GM18517 (cell line): ENCODE data around the gene SRPK2.
"Not testable (repeated sequence)": the region's sequence is repeated elsewhere in the genome, so short reads cannot be mapped to it uniquely, and the experiment has no call there.

ENCODE experiments used
- ATAC-seq: cut with Tn5 transposase; IDR thresholded peaks from one replicate; pipeline ENCODE4 v1.9.1; 2021; ENCODE audit warnings: mild to moderate bottlenecking, moderate library complexity; ENCODE audit not compliant: unreplicated experiment

The SRPK2 gene

DNA sequence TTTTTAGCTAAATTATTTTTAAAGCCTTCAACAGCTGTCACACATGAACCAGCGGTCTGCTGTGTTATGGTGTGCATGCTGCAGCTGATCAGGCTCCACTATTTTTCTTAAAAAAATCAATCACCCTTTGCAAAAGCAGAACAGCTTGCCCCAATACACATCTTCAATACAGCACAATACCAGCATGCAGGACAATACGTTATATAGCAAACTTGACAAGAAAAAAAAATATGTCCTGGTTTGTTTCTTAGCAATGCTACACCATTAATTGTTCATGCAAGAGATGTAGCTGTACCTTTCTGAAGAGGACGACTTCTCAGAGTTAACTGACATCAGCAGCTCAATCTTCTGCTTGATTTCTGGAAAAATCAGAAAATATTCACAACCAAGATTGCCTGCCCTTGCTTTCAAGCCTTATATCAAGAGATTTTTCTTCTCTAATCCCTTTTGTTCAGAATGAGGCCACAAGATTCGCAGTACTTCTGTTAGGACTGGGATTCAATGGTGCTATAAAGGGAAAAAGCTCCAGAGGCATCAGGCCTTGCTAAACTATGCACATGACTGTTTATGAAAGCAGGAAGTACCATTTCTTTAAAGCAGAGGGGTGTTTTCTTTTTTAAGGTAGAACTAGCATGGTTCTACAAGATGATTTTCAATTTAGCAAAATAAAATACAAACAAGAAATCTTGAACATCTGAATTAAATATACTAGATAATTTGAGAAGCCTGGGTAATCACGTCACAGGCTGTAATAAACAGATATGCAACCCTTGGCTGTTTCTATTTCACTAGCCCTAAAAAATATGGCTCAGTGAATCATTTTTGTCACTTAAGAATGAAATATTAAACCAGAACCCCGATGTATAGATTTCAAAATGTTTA, 120.0 kb downstream of the SRPK2 start:
- ATAC-seq, result peak; percentile 54

- ATAC-seq, result peak; percentile 50
These were observed 120.7 kb downstream of the SRPK2 start for GRCh38 chr7:105268056-105268455.

GRCh38 chr7:105267244-105267643, 121.5 kb downstream of the SRPK2 start:
- no peak for ATAC-seq

GRCh38 chr7:105264707-105265106, 124.0 kb downstream of the SRPK2 start:
- no peak for ATAC-seq

- no peak for ATAC-seq
These were observed 127.0 kb downstream of the SRPK2 start for GRCh38 chr7:105261689-105262088.

- not testable (repeated sequence) for ATAC-seq
These were observed 128.4 kb downstream of the SRPK2 start for GRCh38 chr7:105260201-105260871.

DNA sequence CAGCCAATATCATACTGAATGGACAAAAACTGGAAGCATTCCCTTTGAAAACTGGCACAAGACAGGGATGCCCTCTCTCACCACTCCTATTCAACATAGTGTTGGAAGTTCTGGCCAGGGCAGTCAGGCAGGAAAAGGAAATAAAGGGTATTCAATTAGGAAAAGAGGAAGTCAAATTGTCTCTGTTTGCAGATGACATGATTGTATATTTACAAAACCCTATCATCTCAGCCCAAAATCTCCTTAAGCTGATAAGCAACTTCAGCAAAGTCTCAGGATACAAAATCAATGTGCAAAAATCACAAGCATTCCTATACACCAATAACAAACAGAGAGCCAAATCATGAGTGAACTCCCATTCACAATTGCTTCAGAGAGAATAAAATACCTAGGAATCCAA, 129.8 kb downstream of the SRPK2 start:
- not testable (repeated sequence) for ATAC-seq

DNA sequence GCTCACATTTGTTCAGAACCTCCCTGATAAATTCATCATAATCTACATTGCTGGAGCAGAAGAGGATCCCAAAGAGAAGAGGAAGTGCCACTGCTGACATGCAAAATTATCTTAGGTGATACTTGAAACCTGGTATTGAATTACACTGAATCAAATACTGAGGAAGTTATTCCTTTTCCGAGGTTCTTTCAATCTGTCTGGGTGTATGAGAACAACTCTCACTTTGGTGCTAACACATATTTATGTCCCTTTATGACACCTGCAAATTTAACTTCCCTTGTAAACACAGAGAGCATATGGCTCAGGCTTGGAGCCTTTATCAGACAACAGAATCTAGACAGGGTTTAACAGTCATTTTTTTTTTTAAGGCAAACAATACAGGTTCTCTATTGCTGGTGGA, 131.4 kb downstream of the SRPK2 start:
- ATAC-seq, result no peak

- ATAC-seq, result no peak
These were observed 131.9 kb downstream of the SRPK2 start for GRCh38 chr7:105256761-105257231.

GRCh38 chr7:105250706-105251105, 138.0 kb downstream of the SRPK2 start:
- ATAC-seq, result no peak

- ATAC-seq, result no peak
These were observed 138.5 kb downstream of the SRPK2 start for GRCh38 chr7:105250239-105250638.

- ATAC-seq, result no peak
These were observed 139.5 kb downstream of the SRPK2 start for GRCh38 chr7:105249216-105249615.

DNA sequence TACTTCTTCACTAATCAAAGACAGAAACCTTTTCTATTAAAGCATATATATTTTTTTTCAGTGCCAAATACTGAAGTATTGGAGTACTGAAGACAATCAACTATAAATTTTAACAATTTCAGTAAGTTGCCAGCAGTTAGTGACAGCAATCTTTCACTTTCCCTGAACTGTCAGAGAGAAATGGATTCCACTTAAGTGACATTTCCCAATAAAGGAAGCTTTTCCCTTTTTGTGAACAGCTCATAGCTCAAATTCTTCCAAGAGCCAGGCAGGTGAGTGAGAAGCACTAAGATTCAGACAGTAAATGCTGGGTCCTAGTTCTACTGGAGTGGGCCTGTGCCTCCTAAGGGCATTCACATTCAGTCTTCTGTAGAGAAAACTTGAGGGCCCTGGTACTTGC, 142.0 kb downstream of the SRPK2 start:
- ATAC-seq, result no peak

GRCh38 chr7:105246256-105246655, 142.5 kb downstream of the SRPK2 start:
- ATAC-seq, result no peak

GRCh38 chr7:105245398-105246114, 143.2 kb downstream of the SRPK2 start:
- ATAC-seq, result no peak

DNA sequence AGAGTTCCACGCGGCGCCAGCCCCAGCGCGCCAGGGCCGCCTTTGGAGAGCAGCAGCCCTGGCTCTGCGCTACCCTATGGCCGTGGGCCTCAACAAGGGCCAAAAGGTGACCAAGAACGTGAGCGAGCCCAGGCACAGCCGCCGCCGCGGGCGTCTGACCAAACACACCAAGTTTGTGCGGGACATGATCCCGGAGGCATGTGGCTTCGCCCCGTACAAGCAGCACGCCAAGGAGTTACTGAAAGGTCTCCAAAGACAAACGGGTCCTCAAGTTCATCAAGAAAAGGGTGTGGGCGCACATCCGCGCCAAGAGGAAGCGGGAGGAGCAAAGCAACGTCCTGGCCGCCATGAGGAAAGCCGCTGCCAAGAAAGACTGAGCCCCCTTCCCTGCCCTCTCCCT, 144.1 kb downstream of the SRPK2 start:
- no peak for ATAC-seq

DNA sequence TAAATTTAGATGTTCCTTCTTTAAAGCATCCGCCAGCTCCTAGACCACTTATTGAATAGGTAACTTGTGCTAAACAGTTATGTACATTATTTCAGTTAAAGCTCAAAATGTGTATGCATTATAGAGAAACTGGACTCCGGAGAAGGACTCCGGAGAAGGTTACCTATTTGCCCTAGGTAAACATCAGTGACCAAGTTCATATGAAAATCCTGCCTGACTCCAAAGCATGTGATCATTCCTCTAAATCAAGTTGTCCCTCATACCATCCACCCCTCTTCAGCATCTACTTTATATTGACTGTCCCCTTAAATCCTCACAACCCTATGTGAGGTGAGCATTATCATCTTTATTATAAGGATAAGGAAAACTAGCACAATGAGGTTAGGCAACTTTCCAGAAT, 147.5 kb downstream of the SRPK2 start:
- no peak for ATAC-seq

DNA sequence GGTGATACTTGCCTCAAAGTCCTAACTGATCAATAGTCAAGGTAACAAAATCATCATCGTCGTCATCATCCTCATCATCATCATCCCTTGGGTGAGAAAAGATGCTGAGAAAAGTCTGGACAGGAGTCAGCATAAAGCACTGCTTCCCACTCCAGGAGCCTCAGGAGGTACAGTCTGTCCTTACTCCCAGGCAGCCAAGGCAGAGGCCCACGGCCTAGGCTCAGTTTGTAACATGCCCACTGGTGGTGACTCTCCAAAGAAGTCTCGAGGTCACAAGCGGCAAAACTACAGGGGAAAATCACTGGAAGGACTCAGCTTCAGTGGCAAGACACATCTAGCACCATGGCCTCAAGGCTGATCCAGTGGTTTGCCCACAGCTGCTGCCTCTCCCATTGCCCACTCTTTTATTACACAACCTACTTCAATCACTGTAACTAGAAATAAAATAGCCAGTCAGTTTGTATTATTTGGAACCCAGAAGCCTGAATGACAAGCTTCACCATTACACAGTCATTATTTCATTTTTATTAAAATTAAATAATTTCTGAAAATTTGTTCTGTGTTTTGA, 150.4 kb downstream of the SRPK2 start:
- ATAC-seq, result no peak

- no peak for ATAC-seq
These were observed 153.8 kb downstream of the SRPK2 start for GRCh38 chr7:105234886-105235285.

DNA sequence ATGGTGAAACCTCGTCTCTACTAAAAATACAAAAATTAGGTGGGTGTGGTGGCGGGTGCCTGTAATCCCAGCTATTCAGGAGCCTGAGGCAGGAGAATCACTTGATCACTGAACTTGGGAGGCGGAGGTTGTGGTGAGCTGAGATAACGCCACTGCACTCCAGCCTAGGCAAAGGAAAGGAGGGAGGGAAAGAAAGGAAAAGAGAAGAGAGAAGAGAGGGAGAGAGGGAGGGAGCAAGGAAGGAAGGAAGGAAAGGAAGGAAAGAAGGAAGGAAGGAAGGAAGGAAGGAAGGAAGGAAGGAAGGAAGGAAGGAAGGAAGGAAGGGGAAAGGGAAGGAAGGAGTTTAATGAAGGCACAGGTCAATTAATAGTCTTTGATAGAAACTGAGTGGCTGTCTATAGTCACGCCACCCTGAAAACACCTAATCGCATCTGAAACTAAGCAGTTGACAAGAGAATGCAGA, 155.9 kb downstream of the SRPK2 start:
- ATAC-seq, result not testable (repeated sequence)

GRCh38 chr7:105230486-105230885, 158.2 kb downstream of the SRPK2 start:
- no peak for ATAC-seq
